Measurements from ENCODE around the gene GMPS. TPM values are rescaled to one million over a fixed set of nuclear protein-coding genes. Genes with fewer than 3 reads are reported as not detected.

The GMPS gene
- total and polyA plus RNA-seq, 2 of the 8 experiments (the other 6 are each of a cell fraction or from before 2014, with no cell fraction given) = 57.7 to 175 TPM

DNA sequence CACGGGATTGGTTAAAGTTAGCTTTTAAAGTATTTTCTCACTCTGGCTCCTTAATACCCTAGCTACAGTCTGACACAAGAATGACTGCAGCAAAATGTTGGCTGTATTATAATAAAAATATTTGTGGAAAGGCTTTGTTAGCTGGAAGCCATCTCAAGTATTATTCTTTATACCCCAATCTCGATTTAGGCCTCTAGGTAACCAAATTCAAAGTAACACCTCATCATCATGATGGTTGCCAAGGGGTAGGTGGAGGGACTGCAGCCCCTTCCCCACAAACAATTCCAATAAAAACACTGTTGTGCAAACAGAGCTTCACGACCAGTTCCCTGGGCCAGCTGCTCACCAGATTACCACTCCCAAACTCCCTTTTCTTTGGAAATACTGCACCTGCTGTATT, 759 bp upstream of the GMPS start:
- H3K36me3 ChIP-seq (ENCODE audit: control insufficient read depth in 2 of 4, insufficient read depth in 4 of 4, low read length in 3 of 4) = no peaks in the 10 kb centered on the region
- ChIA-PET POLR2A (ENCODE audit: partially characterized antibody) (interaction anchor here (0.8 to 3.6 kb wide), 7 partner anchors 8 to 63 kb away, joined by 3 to 27 read pairs (median 4); partner anchors contain the start of genes C3orf33 and SLC33A1), CTCF (ENCODE audit: partially characterized antibody) (interaction anchor here (0.7 to 2.5 kb wide), 12 partner anchors 12 to 513 kb away, joined by 3 to 16 read pairs (median 3); partner anchors contain the start of genes C3orf33 and SLC33A1)
- peak overlapping the region; percentile 68; the same call in 1 of the 2 replicates for H2AFZ ChIP-seq (ENCODE audit: low read length)
- peak overlapping the region; percentile 34 to 59 (median 48); a peak in 7 of 8 replicates for H3K4me3 ChIP-seq (ENCODE audit: extremely low read depth in 1 of 4, insufficient read depth in 2 of 4, low read depth in 3 of 4, low read length in 4 of 4)
- peak overlapping the region; percentile 63 for H4K5ac ChIP-seq (ENCODE audit: insufficient read length, low read depth, low read length)
- H2BK15ac ChIP-seq (ENCODE audit: low read length) = no peak overlapping the region
- H3K56ac ChIP-seq (replicated peaks; ENCODE audit: insufficient read length, low read depth, low read length) = no peak overlapping the region
- peaks cover 6% of the 10 kb centered on the region for H3K23me2 ChIP-seq (ENCODE audit: low read depth, low read length)
- peaks cover 2% of the 10 kb centered on the region; the same call in 1 of the 2 replicates for H3K79me1 ChIP-seq (ENCODE audit: low read depth, low read length)
- no peak overlapping the region for H2BK5ac ChIP-seq (ENCODE audit: low read depth, low read length)
- no peak overlapping the region for H2BK12ac ChIP-seq (ENCODE audit: low read depth, low read length)
- H3K9me3 ChIP-seq (ENCODE audit: insufficient read depth in 2 of 2, low read depth in 1 of 2, low read length in 1 of 2) = no peaks in the 10 kb centered on the region
- peak overlapping the region; percentile 25 to 61 (median 48); a peak in 6 of 7 replicates for H3K9ac ChIP-seq (replicated peaks in 1 of 4; ENCODE audit: extremely low read depth in 1 of 4, low read depth in 3 of 4, low read length in 3 of 4)
- peak overlapping the region; percentile 67; the same call in 1 of the 2 replicates for H3K27ac ChIP-seq (ENCODE audit: low read depth, low read length)
- peaks cover 13 to 36% of the 10 kb centered on the region in 2 experiments for H3K79me2 ChIP-seq (ENCODE audit: control insufficient read depth in 1 of 2, insufficient read depth in 2 of 2, low read length in 2 of 2)
- H2BK20ac ChIP-seq (ENCODE audit: low read length) = no peak overlapping the region
- 55% methylated on average over 3 of the region's 3 CpGs; no CpG with 5 or more reads in 1 of the 2 experiments for WGBS, 2 experiments (ENCODE audit: extremely low coverage in 1 of 2, insufficient coverage in 1 of 2, insufficient read length in 1 of 2, insufficient replicate concordance in 2 of 2, low coverage in 1 of 2, low lambda C conversion rate in 2 of 2, missing lambda C conversion rate in 1 of 2)
- peak overlapping the region; percentile 62; the same call in 1 of the 2 replicates for H4K8ac ChIP-seq (ENCODE audit: extremely low read depth, insufficient read depth, low read length)
- peak overlapping the region; percentile 75; the same call in 1 of the 2 replicates for H3K18ac ChIP-seq (ENCODE audit: extremely low read depth, low read length)
- no peak overlapping the region for H4K91ac ChIP-seq (replicated peaks; ENCODE audit: insufficient read length, low read length)
- no peak overlapping the region for H3K23ac ChIP-seq (ENCODE audit: insufficient read length)
- H2BK120ac ChIP-seq (replicated peaks; ENCODE audit: low read depth, low read length) = no peak overlapping the region
- DNase-seq (ENCODE audit: low read depth in 1 of 2, low spot score in 2 of 2) = no peak
- H3K27me3 ChIP-seq (replicated peaks in 1 of 4; ENCODE audit: control insufficient read depth in 3 of 4, extremely low read depth in 1 of 4, insufficient read depth in 3 of 4, low read length in 3 of 4) = no peaks in the 10 kb centered on the region
- H4K20me1 ChIP-seq (replicated peaks in 1 of 2; ENCODE audit: control insufficient read depth in 1 of 2, insufficient read depth in 2 of 2, low read length in 2 of 2) = peaks cover 5 to 6% of the 10 kb centered on the region in 2 experiments
- no peak overlapping the region for H3K14ac ChIP-seq (ENCODE audit: insufficient read length)
- H3K4ac ChIP-seq (replicated peaks; ENCODE audit: insufficient read length, low read depth, low read length) = no peak overlapping the region
- H2AK5ac ChIP-seq (ENCODE audit: low read depth, low read length) = no peak overlapping the region
- H3K4me1 ChIP-seq (replicated peaks in 1 of 4; ENCODE audit: control insufficient read depth in 3 of 4, insufficient read depth in 4 of 4, low read length in 3 of 4) = peaks cover 0 to 5% (median 2%) of the 10 kb centered on the region in 4 experiments; a peak in 2 of 7 replicates
- peak overlapping the region; percentile 65 to 72 for H3K4me2 ChIP-seq (ENCODE audit: insufficient read depth in 1 of 2, low read depth in 2 of 2, low read length in 2 of 2)
- no peak for FAIRE-seq
- TF ChIP-seq TAF1 (IDR thresholded peaks at IDR 0.05; ENCODE audit: low read depth, low read length) = no peak
- no peak for TF ChIP-seq POU5F1 (IDR thresholded peaks at IDR 0.05; ENCODE audit: low read depth, low read length)
- no peak for TF ChIP-seq JUND (IDR thresholded peaks at IDR 0.05; ENCODE audit: low read length)
- no peak for TF ChIP-seq POLR2A (IDR thresholded peaks at IDR 0.05; ENCODE audit: control extremely low read depth in 1 of 2, low read depth in 2 of 2, low read length in 2 of 2)
- TF ChIP-seq YY1 (IDR thresholded peaks at IDR 0.05; ENCODE audit: low read depth, low read length) = no peak
- TF ChIP-seq SIX5 (IDR thresholded peaks at IDR 0.05; ENCODE audit: low read depth, low read length) = no peak
- TF ChIP-seq RNF2 (IDR thresholded peaks at IDR 0.05; ENCODE audit: borderline replicate concordance, low read depth, low read length, missing control alignments, poor library complexity, severe bottlenecking) = no peak
- TF ChIP-seq RBBP5 (IDR thresholded peaks at IDR 0.05; ENCODE audit: borderline replicate concordance, low read depth, low read length) = no peak
- TF ChIP-seq, protein P1, sequence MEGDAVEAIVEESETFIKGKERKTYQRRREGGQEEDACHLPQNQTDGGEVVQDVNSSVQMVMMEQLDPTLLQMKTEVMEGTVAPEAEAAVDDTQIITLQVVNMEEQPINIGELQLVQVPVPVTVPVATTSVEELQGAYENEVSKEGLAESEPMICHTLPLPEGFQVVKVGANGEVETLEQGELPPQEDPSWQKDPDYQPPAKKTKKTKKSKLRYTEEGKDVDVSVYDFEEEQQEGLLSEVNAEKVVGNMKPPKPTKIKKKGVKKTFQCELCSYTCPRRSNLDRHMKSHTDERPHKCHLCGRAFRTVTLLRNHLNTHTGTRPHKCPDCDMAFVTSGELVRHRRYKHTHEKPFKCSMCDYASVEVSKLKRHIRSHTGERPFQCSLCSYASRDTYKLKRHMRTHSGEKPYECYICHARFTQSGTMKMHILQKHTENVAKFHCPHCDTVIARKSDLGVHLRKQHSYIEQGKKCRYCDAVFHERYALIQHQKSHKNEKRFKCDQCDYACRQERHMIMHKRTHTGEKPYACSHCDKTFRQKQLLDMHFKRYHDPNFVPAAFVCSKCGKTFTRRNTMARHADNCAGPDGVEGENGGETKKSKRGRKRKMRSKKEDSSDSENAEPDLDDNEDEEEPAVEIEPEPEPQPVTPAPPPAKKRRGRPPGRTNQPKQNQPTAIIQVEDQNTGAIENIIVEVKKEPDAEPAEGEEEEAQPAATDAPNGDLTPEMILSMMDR (IDR thresholded peaks at IDR 0.05; ENCODE audit: control extremely low read depth in 1 of 3, insufficient read depth in 1 of 3, low read depth in 1 of 3, low read length in 3 of 3) = no peak
- TF ChIP-seq CBX8 (IDR thresholded peaks at IDR 0.05; ENCODE audit: borderline replicate concordance, low read depth, low read length) = no peak
- TF ChIP-seq CBX5 (IDR thresholded peaks at IDR 0.05; ENCODE audit: low read depth, low read length) = no peak

Data from H1 (cell line).